GM18507 (cell line): ENCODE data around the gene CHAC2.

Experiments
- DNase-seq: peaks from one replicate; pipeline ENCODE4 v3.0.0; 2011; ENCODE audit warnings: low read depth; ENCODE audit not compliant: insufficient read length; ENCODE audit errors: extremely low spot score
- FAIRE-seq: peaks from 2 replicates; lab custom pipeline; 2011; peaks lifted over from hg19 to GRCh38; lab: Jason Lieb, UNC

The CHAC2 gene

DNA sequence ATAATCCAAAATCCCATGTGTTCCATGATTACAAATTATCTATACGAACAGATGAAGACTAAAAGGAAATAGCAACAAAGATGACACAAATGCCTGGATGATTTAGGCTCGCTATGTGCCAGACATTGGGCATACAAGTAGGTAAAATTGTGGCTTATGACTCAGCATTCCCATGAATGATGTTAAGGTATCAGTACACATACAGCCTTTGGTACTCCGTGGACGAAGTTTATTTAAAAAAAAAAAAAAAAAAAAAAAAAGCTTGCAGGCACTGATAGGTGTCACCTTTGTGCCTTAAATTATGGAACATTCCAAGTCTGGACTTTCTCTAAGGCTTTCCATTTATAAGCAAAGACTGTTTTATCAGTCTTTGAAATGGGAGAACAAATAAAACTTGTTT, 2.7 kb downstream of the CHAC2 start:
- FAIRE-seq: no peak

DNA sequence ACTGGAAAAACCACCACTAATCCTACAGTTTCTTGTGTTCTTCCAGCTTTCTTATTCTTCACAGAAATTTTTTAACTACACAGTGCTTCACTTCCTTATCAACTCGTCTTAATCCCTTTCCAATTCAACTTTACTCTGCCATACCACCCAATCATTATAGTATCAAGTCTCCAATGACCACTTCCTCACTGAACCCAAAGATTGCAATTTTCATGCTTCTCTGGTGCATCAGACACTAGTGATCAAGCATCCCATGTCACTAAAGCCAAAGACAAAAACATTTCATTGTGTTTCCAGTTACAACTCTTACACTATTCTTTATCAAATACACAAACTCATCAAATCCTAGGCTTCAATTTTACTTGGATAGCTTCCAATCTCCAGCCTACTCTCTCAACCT, 9.5 kb downstream of the CHAC2 start:
- no peak for DNase-seq
- FAIRE-seq: no peak

More for the DNA sequence above, 2.7 kb downstream of the CHAC2 start:
- DNase-seq: no peak

DNA sequence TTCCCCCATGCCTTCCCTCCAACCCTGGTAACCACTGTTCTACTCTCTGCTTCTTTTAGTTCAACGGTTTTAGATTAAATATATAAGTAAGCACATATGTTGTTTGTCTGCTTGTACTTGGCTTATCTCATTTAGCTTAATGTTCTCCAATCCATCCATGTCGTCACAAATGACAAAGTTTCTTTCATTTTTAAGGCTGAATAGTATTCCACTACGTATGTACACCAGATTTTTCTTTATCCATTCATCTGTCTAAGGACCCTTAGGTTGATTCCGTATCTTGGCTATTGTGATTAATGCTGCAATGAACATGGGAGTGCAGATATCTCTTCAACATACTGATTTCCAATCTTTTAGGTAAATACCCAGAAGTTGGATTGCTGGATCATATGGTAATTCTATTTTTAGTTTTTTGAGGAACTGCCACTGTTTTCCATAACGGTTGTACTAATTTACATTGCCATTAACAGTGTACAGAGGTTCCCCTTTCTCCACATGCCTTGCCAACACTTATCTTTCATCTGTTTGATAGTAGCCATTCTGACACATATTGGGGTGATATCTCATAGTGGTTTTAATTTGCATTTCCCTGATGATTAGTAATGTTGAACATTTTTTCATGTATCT, 11.0 kb downstream of the CHAC2 start:
- DNase-seq (no peak), FAIRE-seq (no peak)

DNA sequence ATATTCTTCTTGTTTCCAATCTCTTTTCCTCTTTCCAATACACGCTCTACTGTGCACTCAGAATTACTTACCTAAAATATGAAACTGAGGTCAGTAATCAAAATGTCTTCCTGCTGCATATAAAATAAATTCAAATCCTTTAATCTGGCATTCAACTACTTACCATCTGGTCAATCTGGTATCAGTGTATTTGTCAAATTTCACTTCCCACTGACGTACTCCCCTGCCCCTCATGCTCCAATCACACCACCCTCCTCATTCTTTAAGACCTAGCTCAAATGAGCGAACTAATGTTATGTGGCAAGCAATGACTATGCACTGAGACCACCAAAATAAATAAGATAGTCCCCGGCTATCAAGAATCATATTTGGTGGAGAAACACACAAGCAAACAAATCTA, 12.5 kb downstream of the CHAC2 start:
- no peak for FAIRE-seq
- no peak for DNase-seq

DNA sequence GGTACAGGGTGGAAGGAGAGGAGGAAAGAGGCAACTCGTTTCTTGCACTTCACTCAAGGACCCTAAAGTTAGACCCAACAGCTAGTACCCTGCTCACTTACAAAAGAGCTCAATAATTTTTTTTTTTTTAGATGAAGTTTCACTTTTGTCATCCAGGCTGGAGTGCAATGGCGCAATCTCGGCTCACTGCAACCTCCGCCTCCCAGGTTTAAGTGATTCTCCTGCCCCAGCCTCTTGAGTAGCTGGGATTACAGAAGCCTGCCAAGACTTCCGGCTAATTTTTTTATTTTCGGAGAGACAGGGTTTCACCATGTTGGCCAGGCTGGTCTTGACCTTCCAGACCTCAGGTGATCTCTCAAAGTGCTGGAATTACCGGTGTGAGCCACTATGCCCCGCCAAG, 15.1 kb downstream of the CHAC2 start:
- DNase-seq: no peak
- FAIRE-seq: no peak

DNA sequence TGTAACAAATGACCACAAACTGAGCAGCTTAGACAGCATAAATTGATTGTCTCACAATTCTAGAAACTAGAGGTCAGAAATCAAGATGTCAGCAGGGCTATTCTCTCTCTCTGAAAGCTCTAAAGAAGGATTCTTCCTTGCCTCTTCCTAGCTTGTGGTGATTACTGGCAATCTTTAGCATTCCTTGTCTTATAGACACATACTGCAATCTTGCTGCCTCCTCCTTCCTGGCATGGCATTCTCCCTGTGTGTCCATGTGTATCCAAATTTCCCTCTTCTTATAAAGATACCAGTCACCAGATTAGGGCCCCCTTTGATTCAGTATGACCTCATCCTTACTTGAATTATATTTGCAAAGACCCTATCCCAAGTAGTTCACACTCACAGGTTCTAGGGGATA, 16.8 kb downstream of the CHAC2 start:
- DNase-seq: no peak

DNA sequence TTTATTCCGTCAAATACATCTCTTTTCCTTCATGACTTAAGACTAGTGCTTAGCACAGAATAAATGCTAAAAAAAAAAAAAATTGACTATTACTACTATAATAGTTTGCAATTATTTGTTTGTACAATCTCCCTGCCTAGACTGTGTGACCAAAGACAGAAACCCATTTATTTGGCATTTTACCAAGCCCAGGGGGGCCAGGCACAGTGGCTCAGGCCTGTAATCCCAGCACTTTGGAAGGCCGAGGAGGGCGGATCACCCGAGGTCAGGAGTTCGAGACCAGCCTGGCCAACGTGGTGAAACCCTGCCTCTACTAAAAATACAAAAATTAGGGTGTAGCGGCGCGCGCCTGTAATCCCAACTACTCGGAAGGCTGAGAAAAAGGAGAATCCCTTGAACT, 17.8 kb downstream of the CHAC2 start:
- no peak for DNase-seq
- FAIRE-seq: no peak

More for the DNA sequence above, 16.8 kb downstream of the CHAC2 start:
- FAIRE-seq: no peak

DNA sequence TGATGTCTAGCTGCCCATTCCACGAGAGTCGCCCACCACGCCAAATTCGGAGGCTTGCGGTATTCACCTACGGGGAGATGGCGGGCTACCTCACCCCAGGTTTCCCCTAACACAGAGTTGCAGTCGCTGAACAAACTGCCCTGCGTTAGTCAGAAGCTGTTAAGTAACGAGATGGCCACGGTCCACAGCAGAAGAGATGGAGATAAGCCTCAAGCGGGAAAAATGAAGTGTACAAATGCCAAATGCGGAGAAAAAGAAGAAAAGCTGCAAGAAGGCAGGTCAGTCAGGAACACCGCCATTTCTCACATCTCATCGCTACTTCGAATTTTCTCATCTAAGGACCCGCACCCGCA, 18.7 kb downstream of the CHAC2 start:
- FAIRE-seq: no peak
- no peak for DNase-seq

DNA sequence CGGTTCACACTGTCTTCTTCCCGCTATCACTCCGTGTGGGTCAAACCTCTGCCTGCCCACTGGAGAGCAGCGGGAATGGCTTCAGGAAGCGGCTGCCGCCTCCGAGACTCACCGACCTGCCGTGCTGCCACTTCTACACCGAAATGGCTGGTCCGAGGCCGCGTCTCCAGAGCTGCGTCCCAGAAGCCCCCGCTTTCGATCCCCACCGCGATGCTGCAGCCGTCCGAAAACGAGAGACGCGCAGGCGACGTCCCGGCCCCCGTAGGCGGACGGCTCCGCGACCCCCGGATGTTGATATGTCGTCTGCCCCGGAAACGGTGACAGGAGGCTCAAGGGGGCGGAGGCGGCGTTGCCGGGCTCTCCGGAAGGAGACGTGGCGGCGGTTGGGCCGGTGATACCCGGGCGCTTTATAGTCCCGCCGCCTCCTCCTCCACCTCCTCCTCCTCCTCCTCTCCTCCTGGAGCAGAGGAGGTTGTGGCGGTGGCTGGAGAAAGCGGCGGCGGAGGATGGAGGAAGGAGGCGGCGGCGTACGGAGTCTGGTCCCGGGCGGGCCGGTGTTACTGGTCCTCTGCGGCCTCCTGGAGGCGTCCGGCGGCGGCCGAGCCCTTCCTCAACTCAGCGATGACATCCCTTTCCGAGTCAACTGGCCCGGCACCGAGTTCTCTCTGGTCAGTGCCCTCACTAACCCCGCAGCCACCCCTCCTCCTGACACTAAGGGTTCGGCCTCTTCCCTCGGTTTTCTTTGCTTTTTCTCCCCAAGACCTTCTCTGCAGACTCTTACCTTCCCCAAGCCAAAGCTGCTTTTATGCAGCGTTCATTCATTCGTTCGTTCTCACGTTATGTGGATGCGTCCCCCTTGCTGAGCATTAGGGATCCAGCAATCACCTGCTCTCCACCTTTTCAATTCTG, 19.4 kb downstream of the CHAC2 start, which contains the start of the genes ASB3 and ERLEC1:
TSS of gene ASB3 (minus strand) at position 249 of the 909 bp plus-strand sequence. CDS start 21,381 bp downstream, outside the sequence.
TSS of gene ERLEC1 (plus strand) at position 340 of the 909 bp plus-strand sequence. CDS start at position 507, 167 bp downstream.
- peak; percentile 81 for DNase-seq
- peak; percentile 92 for FAIRE-seq

DNA sequence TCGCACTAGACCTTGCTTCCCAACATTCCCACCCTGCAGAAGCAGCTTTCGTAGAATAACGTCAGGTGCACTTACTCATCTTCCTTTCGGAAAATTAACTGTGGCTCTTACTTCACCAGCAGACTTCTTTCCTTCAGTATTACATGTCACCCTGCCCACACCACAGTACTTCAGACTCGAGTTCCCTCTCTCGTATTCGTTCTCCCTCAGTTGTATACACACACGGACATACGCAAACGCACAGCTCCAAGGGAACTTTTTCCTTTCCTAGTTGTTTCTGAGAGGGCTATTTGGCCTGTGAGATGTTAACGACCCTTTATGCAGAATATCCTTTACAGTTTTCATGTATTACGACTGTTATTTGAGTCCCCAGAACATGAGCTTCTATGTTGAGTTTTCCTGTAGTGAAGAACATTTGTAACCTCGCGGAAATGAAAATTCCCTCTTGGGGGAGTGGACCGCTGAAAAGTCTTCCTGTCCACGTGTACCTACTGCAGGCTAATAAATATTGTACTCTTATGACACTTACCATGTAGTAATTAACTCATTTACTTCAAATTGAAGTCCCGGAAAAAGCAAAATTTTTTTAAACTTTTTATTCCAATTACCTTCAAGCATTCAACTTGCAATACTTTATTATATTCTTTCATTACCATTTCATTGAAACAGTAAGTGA, 20.1 kb downstream of the CHAC2 start:
- no peak for DNase-seq
- FAIRE-seq: no peak

DNA sequence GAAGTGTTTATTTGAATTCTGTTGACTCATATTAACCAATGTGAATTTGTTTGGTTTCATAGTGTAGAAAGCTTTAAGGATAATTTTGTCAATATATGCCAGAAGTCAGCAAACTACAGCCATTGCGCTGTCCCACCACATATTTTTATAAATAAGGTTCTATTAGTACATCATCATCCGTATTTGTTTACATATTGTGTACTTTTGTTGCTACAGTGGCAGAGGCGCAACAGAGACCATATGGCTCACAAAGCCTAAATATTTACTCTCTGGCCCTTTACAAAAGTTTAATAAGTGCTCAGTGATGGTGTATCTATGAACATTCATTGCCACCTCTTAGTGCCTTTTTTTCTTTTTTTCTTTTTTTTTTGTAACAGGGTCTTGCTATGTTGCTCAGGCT, 25.7 kb downstream of the CHAC2 start:
- DNase-seq (no peak), FAIRE-seq (no peak)

DNA sequence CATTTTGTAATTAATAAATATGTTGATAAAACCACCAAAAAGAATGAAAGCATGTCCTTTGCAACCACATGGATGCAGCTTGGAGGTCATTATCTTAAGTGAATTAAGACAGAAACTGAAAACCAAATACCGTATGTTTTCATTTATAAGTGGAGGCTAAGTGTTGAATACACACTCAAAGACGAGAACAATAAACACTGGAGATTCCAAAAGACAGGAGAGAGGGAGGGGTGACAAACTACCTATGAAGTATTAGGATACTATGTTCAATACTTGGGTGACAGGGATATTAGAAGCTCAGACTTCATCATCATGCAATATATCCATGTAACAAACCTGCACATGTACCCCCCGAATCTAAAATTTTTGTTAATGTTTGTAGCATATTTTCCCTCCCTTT, 26.2 kb downstream of the CHAC2 start:
- DNase-seq (no peak), FAIRE-seq (no peak)

DNA sequence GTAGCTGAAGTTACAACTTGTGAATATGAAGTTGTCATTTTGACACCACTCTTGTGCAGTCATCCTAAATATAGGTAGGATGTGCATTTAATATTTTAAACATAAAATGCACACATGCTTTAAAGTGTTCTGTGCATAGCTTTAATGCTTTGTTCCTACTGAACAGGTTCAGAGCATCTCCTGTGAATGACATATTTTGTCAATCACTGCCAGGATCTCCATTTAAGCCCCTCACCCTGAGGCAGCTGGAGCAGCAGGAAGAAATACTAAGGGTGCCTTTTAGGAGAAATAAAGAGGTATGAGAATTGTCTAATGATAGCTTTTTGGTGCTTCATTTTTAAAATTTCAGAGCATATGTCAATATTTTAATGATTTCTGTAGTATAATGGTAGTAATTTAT, 33.9 kb downstream of the CHAC2 start:
- FAIRE-seq (no peak), DNase-seq (no peak)

DNA sequence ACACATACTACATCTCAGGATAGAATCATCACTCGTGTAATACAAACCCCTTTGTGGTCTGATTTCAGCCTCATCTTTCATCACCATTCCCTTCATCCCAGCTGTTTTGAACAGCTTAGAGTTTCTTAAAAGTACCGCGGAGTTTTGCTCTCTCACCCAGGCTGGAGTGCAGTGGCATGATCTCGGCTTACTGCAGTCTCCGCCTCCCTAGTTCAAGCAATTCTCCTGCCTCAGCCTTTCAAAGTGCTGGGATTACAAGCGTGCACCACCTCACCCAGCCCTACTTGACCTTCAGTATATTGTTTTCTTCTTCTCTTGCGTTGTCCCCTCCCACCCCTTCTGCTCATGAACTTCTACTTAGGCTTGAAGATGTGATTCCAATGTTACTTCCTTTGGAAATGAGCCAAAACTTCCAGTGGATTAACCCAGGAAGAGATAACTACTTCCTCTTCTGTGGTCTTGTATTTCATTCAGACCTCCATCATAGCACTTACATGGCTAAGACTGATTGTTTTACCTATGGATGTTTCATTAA, 35.1 kb downstream of the CHAC2 start:
- FAIRE-seq (no peak), DNase-seq (no peak)

DNA sequence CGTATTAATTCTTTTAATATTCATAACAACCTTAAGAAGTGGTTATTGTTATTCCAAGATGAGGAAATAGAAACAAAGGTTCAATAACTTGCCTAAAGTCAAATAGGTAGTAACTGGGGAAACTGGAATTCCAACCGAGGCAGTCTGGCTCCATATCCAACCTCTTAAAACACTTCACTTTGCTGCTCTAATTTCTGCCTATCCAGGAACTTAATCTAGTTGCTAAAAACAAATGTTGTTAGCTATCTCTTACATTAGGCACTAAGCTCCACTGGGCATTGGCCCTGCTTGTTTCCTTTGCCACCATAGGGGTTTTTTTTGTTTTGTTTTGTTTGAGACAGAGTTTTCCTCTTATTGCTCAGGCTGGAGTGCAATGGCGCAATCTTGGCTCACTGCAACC, 44.0 kb downstream of the CHAC2 start:
- no peak for DNase-seq
- FAIRE-seq: no peak

DNA sequence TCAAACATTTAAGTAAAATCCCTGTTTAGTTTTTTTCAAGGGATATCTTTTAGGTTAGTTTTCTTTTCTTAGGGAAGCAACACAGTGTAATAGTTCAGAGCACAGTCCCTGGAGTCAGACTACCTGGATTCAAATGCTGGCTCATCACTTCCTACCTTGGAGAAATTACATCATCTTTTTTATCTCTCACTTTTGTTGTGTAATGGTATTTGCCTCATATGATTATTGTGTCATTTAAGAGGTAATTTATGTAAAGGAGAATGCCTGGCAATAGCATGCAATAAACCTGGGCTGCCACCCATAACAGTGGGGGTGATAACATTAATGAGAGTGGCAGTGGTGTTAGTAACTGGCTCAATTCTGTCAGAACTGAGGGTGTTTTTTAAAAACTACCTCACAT, 45.5 kb downstream of the CHAC2 start:
- no peak for FAIRE-seq

DNA sequence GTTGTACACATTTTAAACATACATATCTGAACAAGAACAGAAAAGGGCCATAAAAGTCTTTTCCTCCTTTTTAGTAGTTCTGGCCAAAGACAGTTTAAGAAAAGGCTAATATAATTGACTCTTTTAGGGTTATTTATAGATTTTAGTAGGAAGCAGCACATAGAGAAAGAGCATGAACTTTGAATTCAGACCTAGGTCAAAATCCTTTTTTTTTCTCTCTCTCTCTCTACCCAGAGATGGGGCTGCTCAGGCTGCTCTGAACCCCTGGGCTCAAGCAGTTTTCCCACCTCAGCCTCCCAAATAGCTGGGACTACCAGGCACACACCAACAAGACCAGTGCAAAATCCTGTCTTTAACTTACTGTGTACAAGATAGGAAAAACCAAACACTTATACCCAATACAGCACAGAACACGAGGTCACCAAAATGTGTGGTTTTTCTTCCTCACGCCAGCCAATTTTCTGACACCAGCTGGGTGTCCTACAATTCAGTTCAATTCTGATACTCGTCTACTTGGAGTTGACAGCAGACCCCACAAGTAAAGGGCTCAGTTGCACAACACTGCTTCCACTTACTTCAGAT, 51.3 kb downstream of the CHAC2 start:
- FAIRE-seq: no peak
- DNase-seq: no peak

More for the DNA sequence above, 45.5 kb downstream of the CHAC2 start:
- DNase-seq: no peak

DNA sequence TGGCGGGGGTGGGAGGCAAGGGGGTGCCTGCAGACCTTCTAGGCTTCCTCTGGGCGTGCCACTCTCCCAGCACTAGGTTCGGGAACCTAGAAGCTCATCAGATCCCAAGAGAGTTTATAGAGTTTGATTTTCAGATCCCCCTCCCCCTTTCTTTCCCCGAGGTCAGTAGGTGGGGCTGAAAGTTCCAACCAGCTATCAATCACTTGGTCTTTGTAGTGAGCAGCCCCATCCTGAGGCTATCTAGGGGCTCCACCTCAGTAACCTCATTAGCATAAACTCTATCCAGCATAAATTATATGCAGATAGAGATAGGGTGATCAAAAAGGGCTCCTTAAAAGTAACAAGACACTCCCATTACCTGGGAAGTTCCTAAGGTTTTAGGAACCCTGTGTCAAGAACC, 52.0 kb downstream of the CHAC2 start:
- DNase-seq (no peak), FAIRE-seq (no peak)

DNA sequence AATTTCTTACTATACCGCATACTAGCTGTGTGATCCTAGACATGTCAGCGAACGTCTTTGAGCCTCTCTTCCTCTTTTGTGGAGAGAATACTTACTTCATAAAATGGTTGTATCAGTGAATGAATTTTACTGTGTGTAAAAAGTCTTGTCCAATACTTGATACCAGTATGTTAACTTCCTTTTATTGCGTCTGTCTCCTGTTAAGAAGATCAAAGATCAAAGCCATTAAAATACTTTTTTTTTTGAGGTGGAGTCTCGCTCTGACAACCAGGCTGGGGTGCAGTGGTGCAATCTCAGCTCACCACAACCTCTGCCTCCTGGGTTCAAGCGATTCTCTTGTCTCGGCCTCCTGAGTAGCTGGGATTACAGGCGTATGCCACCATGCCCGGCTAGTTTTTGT, 52.4 kb downstream of the CHAC2 start:
- no peak for FAIRE-seq
- no peak for DNase-seq

DNA sequence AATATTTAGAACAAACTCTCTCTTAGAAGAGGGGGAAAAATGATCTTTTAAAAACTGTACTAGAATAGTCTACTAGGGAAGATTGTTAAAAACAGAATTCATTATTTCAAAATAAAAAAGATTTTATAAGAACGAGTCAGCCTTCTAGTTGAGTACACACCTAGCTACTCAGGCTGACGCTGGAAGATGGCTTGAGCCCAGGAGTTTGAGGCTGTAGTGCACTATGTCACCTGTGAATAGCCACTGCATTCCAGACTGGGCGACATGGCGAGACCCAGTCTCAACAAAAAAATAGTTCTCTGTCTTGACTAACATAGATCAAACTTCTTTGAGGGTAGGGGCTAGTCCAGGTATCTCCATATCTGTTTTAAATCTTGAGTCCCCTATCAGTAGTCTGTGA, 53.1 kb downstream of the CHAC2 start:
- DNase-seq: no peak

More for the DNA sequence above, 53.1 kb downstream of the CHAC2 start:
- FAIRE-seq: no peak
